Right atrium auricular region (tissue), 2 donors: Measurements from ENCODE around the gene MALL. TPM values are rescaled to one million over a fixed set of nuclear protein-coding genes. Genes with fewer than 3 reads are reported as not detected.

Source experiments
- DNase-seq: peaks from one replicate; pipeline ENCODE4 v3.0.0-alpha.2; 2019; ENCODE audit warnings: low spot score
- H3K27ac ChIP-seq, 2 donors: fragments of 200-600 bp; sonication (generic); 1 replicate in 1 of 2; 2 replicates in 1 of 2; pipeline ENCODE4 v1.5.1; 2016 to 2019
- H3K27me3 ChIP-seq, 2 donors: fragments of 200-600 bp; sonication (generic); one replicate each; pipeline versions ENCODE4 v1.5.1 to v1.6.0; 2017 to 2019
- H3K36me3 ChIP-seq: fragments of 200-600 bp; sonication (generic); one replicate; pipeline ENCODE4 v1.5.1; 2016
- H3K4me1 ChIP-seq, 2 donors: fragments of 200-600 bp; sonication (generic); one replicate each; pipeline versions ENCODE4 v1.5.1 to v1.6.0; 2017 to 2019
- H3K4me3 ChIP-seq, 2 donors: fragments of 200-600 bp; sonication (generic); 1 replicate in 1 of 2; 2 replicates in 1 of 2; pipeline ENCODE4 v1.5.1; 2017 to 2019; ENCODE audit warnings: mild to moderate bottlenecking in 1 of 2, moderate library complexity in 1 of 2
- H3K9me3 ChIP-seq, 2 donors: fragments of 200-600 bp; sonication (generic); one replicate each; pipeline ENCODE4 v1.5.1; 2019
- total RNA-seq, 2 donors: library from RNA; depleted of rRNA; stranded (reverse); fragments of >200 nt; gene quantifications; one replicate each; pipeline ENCODE4 v1.1.0, GENCODE V29; 2016
- TF ChIP-seq, protein P1 (sequence below), 2 donors: fragments of 200-600 bp; sonication (generic); IDR thresholded peaks; one replicate each; pipeline ENCODE4 v1.5.1; 2019; ENCODE audit warnings: antibody characterized with exemption in 2 of 2

MALL gene
- total RNA-seq, 2 donors from 2014 or later, result 17.9 to 27.4 TPM

DNA sequence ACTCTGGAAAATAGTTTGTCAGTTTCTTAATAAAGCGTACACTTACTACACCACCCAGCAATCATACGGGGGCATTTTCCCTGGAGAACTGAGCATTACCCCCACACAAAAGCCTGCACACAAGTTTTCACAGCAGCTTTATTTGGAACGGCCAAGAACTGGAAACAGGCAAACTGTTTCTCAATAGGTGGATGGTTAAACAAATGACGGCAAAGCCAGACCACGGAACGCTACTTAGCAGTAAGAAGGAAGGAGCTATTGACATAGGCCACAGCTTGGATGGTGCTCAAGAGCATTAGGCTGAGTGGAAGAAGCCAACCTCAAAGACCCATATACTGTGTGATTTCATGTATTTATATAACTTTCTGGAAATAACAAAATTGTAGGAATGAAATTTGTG is 9.0 kb downstream of the MALL start:
- DNase-seq, result no peak
- H3K27me3 ChIP-seq, result no peaks in the 10 kb centered on the region
- H3K4me1 ChIP-seq, result peaks cover 0 to 18% of the 10 kb centered on the region in 2 donors
- no peaks in the 10 kb centered on the region for H3K9me3 ChIP-seq
- no peaks in the 10 kb centered on the region for H3K36me3 ChIP-seq
- no peak overlapping the region for H3K27ac ChIP-seq
- TF ChIP-seq, protein P1, sequence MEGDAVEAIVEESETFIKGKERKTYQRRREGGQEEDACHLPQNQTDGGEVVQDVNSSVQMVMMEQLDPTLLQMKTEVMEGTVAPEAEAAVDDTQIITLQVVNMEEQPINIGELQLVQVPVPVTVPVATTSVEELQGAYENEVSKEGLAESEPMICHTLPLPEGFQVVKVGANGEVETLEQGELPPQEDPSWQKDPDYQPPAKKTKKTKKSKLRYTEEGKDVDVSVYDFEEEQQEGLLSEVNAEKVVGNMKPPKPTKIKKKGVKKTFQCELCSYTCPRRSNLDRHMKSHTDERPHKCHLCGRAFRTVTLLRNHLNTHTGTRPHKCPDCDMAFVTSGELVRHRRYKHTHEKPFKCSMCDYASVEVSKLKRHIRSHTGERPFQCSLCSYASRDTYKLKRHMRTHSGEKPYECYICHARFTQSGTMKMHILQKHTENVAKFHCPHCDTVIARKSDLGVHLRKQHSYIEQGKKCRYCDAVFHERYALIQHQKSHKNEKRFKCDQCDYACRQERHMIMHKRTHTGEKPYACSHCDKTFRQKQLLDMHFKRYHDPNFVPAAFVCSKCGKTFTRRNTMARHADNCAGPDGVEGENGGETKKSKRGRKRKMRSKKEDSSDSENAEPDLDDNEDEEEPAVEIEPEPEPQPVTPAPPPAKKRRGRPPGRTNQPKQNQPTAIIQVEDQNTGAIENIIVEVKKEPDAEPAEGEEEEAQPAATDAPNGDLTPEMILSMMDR (IDR thresholded peaks at IDR 0.05), result no peak
- H3K4me3 ChIP-seq, result no peak overlapping the region

DNA sequence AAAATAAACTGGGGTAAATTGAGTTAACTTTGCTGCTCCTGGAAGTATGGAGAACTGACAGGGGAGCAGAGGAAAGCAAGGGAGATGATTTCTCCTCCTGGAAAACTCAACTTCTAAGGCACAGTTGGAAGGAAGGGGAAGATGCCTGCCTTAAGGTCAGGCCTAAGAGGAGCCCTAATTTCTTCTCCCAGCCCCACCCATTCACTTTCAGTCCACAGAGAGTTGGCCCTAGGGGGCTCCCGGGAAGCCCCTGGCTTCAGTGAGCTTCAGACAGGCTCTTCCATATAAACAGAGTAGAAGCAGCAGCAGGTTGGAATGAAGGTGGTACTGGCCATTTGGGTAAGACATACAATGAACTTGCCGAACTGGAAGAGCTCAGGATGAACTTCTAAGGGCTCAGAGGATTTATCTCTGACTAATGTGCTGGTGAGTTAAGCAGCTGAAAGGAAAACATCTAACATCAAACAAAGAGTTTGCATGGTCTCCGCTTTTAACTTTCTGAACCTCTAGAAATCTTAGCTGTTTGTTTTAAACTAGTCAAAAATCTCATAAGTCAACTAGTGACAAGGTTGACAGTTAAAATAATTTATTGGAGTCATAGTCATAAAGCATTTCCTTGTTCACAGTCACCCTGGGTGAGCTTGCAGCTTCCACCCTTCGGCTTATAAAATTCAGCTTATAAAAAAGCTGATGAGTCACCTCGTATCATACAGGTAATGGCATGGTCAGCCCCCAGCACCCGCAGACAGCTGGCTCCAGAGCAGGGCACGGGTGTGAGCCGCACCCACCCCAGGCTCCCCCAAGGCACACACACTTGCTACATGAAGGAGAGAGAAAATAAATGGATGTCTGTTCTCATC is 9.8 kb downstream of the MALL start:
- Histone ChIP-seq H3K27ac (no peak overlapping the region), H3K4me3 (no peak overlapping the region), H3K4me1 (peaks cover 0 to 26% of the 10 kb centered on the region in 2 donors), H3K36me3 (no peaks in the 10 kb centered on the region), H3K27me3 (no peaks in the 10 kb centered on the region), H3K9me3 (no peaks in the 10 kb centered on the region)
- TF ChIP-seq, protein P1 (IDR thresholded peaks at IDR 0.05), result no peak
- DNase-seq, result no peak

DNA sequence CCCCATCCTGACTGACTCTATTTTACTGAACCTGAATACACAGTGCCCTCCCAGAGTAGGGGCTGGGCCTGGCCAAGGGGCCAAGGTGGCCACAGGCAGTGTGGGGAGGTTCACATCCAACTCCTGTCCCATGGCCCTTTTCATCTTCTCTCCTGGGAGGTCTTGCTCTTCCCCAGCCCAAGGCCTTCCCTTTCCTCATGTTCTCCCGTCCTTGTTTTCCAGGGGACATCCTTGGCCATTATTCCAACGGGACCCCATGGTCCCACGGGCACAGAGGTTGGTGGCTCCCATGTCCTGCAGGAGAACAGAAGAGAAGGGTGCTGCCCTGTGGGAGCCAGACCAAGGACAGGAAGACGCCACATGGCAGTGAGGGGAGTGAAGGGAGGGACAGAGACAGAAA is 10.4 kb downstream of the MALL start:
- no peak for DNase-seq
- peaks cover 0 to 33% of the 10 kb centered on the region in 2 donors for H3K4me1 ChIP-seq
- no peak overlapping the region for H3K27ac ChIP-seq

DNA sequence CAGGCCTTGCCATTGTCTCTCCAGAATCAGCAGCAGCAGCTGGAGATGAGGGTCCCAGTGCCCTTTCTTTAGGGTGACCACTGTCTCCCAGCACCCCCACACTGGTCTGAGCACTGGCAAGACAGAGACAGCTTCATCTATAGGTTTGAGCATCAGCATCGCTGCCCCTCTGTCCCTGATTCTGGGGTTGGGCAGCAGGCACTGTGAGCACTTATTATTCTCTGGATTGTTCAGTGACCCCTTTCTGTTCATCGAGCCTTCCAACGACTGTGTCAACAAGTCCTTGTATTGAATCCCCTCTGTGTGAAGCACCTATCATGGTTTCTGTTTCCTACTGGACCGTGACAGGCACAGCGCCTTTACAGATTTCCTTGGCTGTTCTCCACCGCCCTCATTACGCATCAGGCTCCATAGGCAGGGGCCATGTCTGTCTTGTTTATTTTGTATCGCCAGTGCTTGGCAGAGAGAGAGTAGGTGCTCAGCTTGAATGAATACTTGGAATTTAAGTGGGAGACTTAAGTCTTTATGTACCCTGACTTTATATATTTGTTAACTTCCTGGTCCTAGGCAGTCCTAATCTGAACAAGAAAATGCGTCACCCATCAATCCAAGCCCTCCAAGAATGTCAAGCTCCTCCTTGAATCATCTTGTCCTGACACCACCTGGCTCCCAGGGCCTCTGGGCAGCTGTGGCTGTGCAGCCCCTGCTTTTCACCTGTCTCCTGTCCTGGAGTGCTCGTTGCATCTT is 11.4 kb downstream of the MALL start:
- Histone ChIP-seq H3K9me3 (no peaks in the 10 kb centered on the region), H3K27ac (peak overlapping the region in 1 of 2 donors; percentile 92), H3K27me3 (no peaks in the 10 kb centered on the region), H3K36me3 (no peaks in the 10 kb centered on the region), H3K4me3 (no peak overlapping the region), H3K4me1 (peaks cover 0 to 39% of the 10 kb centered on the region in 2 donors)
- no peak for DNase-seq
- TF ChIP-seq, protein P1 (IDR thresholded peaks at IDR 0.05), result no peak

More for the DNA sequence above, 10.4 kb downstream of the MALL start:
- no peak overlapping the region for H3K4me3 ChIP-seq
- no peaks in the 10 kb centered on the region for H3K27me3 ChIP-seq
- H3K36me3 ChIP-seq, result no peaks in the 10 kb centered on the region
- TF ChIP-seq, protein P1 (IDR thresholded peaks at IDR 0.05), result no peak
- no peaks in the 10 kb centered on the region for H3K9me3 ChIP-seq

DNA sequence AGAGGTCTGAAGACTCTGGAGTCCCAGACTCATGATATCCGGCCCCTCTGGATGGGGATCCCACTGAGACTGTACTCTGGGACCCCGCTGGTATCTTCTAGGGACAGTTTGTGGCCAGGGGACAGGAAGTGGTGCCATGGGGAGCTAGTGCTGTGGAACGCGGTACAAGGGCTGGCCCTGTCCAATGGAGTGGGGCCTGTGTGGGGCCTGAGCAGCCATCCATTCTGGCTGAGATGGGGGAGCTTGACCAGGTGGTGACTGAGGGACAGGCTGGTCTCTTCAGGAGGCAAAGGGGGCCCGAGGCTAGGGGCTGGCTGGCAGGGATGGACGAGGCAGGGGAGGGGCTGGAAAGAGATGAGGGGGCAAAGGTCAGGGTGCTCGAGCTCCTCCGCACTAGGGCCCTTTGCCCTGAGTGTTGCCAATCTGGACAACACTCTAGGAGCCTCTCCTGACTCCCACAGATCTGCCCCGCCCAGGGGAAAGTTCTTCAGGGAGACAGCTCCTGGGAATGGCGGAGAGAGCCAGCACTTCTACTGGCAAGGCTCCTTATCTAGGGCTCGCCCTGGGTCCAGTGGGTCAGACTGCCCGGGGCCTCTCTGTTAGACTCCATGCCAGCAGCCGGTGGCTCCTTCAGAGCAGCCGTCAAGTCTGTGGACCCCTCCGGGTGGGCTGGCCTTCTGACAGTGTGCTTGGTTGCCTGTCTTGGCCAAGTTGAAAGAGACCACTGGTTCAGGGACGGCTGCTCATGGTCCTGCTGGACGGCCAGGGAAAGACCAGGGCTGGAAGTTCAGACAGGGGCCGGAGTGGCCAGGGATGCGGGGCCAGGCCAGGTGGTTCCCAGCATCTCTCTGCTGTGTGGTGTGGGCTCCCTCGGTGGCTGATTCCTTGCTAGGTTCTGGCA is 12.3 kb downstream of the MALL start:
- DNase-seq, result no peak
- Histone ChIP-seq H3K4me1 (peaks cover 0 to 45% of the 10 kb centered on the region in 2 donors), H3K27me3 (no peaks in the 10 kb centered on the region), H3K36me3 (no peaks in the 10 kb centered on the region), H3K4me3 (no peak overlapping the region), H3K9me3 (no peaks in the 10 kb centered on the region), H3K27ac (peak overlapping the region in 1 of 2 donors; percentile 92)
- TF ChIP-seq, protein P1 (IDR thresholded peaks at IDR 0.05), result no peak
